GM13977 (cell line): Measurements from ENCODE around the gene LPAR3.

Experiments used
- DNase-seq: peaks from one replicate; pipeline ENCODE4 v3.0.0; 2012; ENCODE audit warnings: low spot score
- CTCF ChIP-seq: IDR thresholded peaks from 2 replicates; pipeline ENCODE4 v1.5.1; 2012; ENCODE audit warnings: mild to moderate bottlenecking, control low read depth; ENCODE audit not compliant: insufficient read depth; ENCODE audit errors: extremely low read depth, missing control alignments
- in situ Hi-C: fragments of 300-500 bp; cut with MboI; formaldehyde crosslinking; loops from one replicate; pipeline ENCODE4 v1.12.0; 2022; ENCODE audit warnings: low sequenced_read_pairs, low pct_unique_long_range_greater_than_20kb, mixed read lengths, inconsistent platforms; ENCODE audit not compliant: unreplicated experiment

LPAR3 gene

GRCh38 chr1:84769636-84770035, 123.4 kb downstream of the LPAR3 start:
- DNase-seq = no peak
- in situ Hi-C loops = loop anchor here (10.0 to 25.0 kb wide), 2 partner anchors 165 to 857 kb away; no protein-coding TSS in a partner anchor
- no peak for TF ChIP-seq CTCF

- no peak for TF ChIP-seq CTCF
- no peak for DNase-seq
- in situ Hi-C loops = loop anchor here (25.0 kb wide), 1 partner anchor 856 kb away; no protein-coding TSS in a partner anchor
These were observed 124.4 kb downstream of the LPAR3 start for GRCh38 chr1:84768634-84769033.

GRCh38 chr1:84763912-84764680, 128.9 kb downstream of the LPAR3 start:
- in situ Hi-C loops = loop anchor here (25.0 kb wide), 1 partner anchor 852 kb away; no protein-coding TSS in a partner anchor
- no peak for TF ChIP-seq CTCF
- no peak for DNase-seq

GRCh38 chr1:84762664-84763063, 130.3 kb downstream of the LPAR3 start:
- no peak for DNase-seq
- TF ChIP-seq CTCF = no peak
- in situ Hi-C loops = loop anchor here (25.0 kb wide), 1 partner anchor 850 kb away; no protein-coding TSS in a partner anchor
